HG03064 (cell line): ENCODE data around the gene ZBTB16.
"Not testable (repeated sequence)": the region's sequence is repeated elsewhere in the genome, so short reads cannot be mapped to it uniquely, and the experiment has no call there.

Experiments
- ATAC-seq: cut with Tn5 transposase; IDR thresholded peaks from one replicate; pipeline ENCODE4 v1.9.1; 2021; ENCODE audit warnings: low read depth; ENCODE audit not compliant: unreplicated experiment

The ZBTB16 gene

DNA sequence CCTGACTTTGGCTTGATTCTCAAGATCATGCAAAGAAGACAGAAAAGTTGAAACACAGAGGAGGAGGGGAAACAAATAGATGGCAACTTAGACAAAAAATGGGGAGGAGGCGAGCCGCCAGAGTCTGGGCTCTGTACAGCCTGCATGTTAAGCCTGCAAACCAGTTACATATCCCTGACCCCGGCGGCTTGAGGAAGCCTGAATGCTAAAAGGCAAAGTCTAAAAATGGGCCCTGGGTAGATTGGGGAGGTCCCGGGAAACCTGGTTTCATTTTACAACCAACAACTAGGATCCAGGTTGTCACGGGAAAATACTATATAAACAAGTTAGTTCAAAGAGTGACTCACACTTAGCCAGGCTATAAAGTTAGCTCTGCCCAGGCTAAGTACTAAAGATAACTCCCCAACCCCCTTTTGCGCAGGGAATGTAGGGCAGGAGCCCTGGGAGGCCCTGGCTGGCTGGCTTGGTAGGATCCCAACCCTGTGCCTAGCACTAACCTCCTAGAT is 18.8 kb upstream of the ZBTB16 start:
- ATAC-seq, result no peak

DNA sequence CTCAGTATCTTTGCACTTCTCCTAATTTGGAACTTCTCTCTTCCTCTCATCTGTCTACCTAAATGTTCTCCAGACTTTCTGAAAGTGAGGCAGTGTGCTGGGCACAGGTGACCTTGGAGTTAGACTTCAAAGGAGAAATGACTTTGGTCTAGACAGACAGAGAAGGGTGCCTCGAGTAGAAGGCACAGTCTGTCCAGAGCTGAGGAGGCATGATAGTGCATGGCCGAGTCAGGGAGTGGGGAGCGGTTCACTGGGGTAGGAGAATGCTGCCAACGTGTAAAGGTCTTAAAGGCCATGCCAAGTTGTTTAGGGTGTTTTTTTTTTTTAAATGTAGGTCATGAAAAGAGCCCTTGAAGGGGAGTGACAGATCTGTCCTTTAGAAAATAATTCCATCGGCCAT is 17.3 kb upstream of the ZBTB16 start:
- ATAC-seq, result no peak

GRCh38 chr11:114044042-114044871 is 15.3 kb upstream of the ZBTB16 start:
- no peak for ATAC-seq

GRCh38 chr11:114047327-114047726 is 12.2 kb upstream of the ZBTB16 start:
- no peak for ATAC-seq

GRCh38 chr11:114049050-114049449 is 10.5 kb upstream of the ZBTB16 start:
- no peak for ATAC-seq

DNA sequence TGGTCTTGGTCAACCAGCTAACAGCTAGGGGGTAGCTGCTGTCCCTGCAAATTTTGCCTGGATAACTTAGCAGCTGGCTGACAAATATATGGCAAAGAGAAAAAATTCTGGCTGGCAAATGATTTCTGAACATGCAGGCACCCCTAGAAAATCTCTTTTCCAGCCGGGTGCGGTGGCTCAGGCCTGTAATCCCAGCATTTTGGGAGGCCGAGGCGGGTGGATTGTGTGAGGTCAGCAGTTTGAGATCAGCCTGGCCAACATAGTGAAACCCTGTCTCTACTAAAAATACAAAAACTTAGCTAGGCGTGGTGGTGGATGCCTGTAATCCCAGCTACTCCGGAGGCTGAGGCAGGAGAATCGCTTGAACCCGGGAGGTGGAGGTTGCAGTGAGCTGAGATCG is 9.7 kb upstream of the ZBTB16 start:
- ATAC-seq, result not testable (repeated sequence)

- no peak for ATAC-seq
These were observed 9.1 kb upstream of the ZBTB16 start for GRCh38 chr11:114050258-114050927.

DNA sequence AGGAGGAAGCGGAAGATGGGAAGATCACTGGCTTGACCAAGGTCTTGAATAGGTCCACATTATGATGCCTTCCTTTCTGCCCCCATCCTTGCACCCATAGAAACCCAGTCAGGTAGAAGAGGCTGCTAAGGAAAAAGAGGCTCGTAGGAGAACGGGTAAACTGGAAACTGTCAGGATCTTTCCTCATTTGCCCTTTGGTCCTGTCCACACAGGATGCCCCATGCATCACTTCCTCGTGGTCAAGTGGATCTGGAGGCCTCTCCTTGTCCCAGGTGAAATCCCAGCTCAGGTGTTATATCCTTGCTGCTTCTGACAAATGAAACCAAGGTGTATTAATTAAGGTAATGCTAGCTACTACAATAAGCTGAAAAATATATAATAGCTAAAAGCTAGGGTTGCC is 8.0 kb upstream of the ZBTB16 start:
- no peak for ATAC-seq

DNA sequence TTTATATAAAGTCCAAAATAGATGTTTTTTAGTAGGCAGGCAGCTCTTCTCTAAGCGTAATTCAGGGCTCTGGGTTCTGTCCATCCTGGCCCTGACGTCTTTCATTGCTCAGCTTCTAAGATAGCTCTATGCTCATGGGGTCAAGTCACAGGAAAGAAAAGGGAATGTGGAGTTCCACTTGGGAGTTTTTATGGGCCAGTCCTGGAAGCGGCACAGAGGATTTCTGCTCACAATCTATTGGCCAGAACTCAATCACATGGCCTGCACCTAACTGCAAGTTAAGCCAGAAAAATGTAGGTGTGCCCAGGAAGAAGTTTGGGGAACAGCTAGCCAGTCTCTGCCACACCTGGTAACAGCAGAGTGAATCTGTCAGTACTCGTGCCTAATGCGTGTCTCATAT is 7.4 kb upstream of the ZBTB16 start:
- ATAC-seq, result no peak

DNA sequence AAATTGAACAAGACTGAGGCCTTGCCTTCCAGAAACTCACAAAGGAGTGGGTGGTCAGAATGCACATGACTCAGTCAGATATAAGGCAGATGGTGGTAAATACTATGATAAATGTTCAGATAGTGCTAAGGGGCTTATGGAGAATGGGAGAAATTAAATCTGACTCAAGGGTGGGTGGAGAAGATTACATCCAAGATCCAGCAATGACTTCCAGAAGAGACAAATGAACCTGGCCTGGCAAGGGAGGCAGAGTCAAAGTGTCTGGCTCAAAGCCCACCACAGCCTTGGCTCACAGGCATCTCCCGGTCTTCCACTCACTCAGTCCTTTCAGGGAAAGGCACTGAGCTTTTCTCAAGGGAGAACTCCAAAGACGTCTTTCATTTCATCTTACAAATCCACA is 6.1 kb upstream of the ZBTB16 start:
- ATAC-seq, result no peak

GRCh38 chr11:114054806-114055205 is 4.7 kb upstream of the ZBTB16 start:
- ATAC-seq, result no peak

- ATAC-seq, result no peak
These were observed 3.1 kb upstream of the ZBTB16 start for GRCh38 chr11:114056409-114056808.

DNA sequence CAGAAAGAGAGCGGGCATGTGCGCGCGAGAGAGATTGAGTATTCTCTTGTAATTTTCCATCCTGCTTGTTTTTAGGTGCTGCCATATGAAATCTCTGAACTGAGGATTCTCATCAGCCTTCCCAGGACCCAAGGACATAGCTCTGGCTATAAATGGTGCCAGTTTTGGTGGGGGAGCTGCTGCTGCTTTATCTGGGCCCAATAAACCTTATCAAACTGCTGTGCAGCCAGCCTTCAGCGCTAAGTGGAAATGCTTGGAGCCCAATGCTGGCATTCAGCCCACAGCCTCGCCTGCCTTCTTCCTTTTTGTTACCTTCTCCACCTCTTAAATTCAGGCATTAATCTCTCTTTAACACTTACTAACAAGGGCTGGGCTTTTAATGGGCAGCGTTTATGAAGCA is 2.4 kb upstream of the ZBTB16 start:
- ATAC-seq, result no peak

GRCh38 chr11:114057605-114058004 is 1.9 kb upstream of the ZBTB16 start:
- ATAC-seq, result no peak

DNA sequence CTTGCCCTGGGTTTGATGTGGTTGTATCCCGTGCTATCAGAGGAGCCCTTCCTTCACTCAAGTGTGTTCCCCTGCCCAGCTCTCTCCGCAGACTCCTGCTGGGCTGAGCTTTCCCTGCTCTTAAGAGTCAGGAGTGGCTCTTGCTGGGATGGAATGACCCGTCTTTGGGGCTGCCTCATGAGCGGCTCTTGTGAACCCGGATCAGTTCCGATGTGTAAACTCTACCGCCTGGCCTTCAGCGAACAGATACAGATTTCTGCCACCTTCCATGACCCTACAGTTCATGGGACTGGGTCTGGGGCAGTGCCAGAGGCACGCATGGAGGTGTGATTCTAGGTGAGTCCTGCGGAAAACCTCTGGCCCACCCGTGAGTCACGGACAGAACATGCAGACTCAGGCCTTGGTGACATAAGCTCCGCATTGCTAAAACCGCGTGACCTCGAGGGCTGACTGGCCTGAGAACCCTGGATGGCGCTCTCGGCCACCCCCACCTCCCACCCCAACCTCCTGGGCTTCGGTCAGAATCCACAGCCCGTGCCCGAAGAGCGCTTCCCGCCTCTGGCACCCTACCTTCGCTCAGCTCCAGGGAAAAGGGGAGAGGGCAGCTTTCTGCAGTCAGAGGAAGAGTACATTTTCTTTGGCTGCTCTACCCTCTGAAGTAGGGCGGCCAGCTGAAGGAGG is 1.3 kb upstream of the ZBTB16 start:
- ATAC-seq, result no peak

- no peak for ATAC-seq
These were observed 637 bp upstream of the ZBTB16 start for GRCh38 chr11:114058871-114059277.

- no peak for ATAC-seq
These were observed 477 bp downstream of the ZBTB16 start for GRCh38 chr11:114059984-114060391.

DNA sequence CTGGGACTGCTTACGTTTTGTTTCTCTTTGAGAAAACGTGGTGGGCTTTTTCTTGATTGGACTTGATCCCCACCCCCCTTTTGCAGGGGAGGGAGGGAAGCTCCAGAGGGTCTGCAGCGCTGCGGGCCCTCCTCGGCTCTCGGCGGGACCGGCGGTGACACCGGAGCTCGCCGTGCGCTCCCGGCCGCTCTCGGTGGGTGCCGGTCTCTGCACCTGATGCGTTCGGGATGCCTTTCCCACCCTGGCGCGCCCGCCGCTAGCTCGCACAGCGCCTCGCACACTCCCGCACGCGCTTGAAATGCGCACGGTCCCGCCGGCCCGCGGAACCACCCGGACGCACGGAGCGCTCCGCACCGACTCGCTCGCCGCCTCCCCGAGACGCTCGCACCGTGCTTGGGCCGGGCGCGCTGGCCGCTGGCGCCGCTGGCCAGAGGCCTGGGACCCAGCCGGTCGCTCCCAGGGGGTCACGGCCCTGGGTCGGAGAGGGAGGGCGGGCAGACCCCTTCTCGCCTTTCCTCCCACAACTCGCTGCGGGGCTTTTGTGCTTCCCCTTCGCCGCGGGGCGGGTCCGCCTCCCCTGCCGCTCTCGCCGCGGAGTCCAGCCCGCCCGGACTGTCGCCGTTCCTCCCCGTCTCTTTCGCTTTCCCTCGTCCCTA is 1.0 kb downstream of the ZBTB16 start:
- no peak for ATAC-seq

GRCh38 chr11:114061048-114061680 is 1.7 kb downstream of the ZBTB16 start:
- ATAC-seq, result no peak

GRCh38 chr11:114061681-114062049 is 2.2 kb downstream of the ZBTB16 start:
- ATAC-seq, result no peak
